ENCODE measurements around the gene PIP5K1B. TPM values are rescaled to one million over a fixed set of nuclear protein-coding genes. Genes with fewer than 3 reads are reported as not detected.

The PIP5K1B gene
- total and polyA plus RNA-seq, 2 donors (not counting 3 experiments of a cell fraction or from before 2014, with no cell fraction given), result 0.27 TPM; not detected in 1

- no TSS peak for BruUV-seq (replicated peaks)
- intact Hi-C loops (cut with micrococcal nuclease), result loop anchor here (5.0 kb wide), 1 partner anchor 69 kb away; no protein-coding TSS in a partner anchor
- Histone ChIP-seq H2AFZ (ENCODE audit: low read depth, low read length) (no peak overlapping the region), H3K27ac (ENCODE audit: insufficient read depth, low read depth, low read length) (no peak overlapping the region), H3K4me2 (ENCODE audit: insufficient read depth, low read length) (no peak overlapping the region), H3K4me3 (replicated peaks in 1 of 3; ENCODE audit: insufficient read depth in 1 of 3, low read depth in 1 of 3, low read length in 3 of 3) (no peak overlapping the region), H3K36me3 (ENCODE audit: control insufficient read depth in 2 of 2, extremely low read depth in 1 of 2, insufficient read depth in 2 of 2, low read length in 2 of 2) (no peaks in the 10 kb centered on the region), H3K79me2 (ENCODE audit: control insufficient read depth, insufficient read depth, low read length) (no peaks in the 10 kb centered on the region), H3K9ac (replicated peaks; ENCODE audit: extremely low read depth, insufficient read depth, low read length) (no peak overlapping the region), H3K4me1 (ENCODE audit: control insufficient read depth, extremely low read depth, insufficient read depth, low read length) (no peaks in the 10 kb centered on the region), H3K27me3 (ENCODE audit: control insufficient read depth in 2 of 2, insufficient read depth in 2 of 2, low read length in 2 of 2) (peaks cover 38 to 50% of the 10 kb centered on the region in 2 experiments), H3K9me1 (replicated peaks; ENCODE audit: control insufficient read depth, extremely low read depth, insufficient read depth, low read length) (no peaks in the 10 kb centered on the region), H4K20me1 (replicated peaks; ENCODE audit: control insufficient read depth, extremely low read depth, insufficient read depth, low read length) (no peaks in the 10 kb centered on the region), H3K9me3 (replicated peaks; ENCODE audit: control insufficient read depth, insufficient read depth, low read length) (no peaks in the 10 kb centered on the region)
- ChIA-PET CTCF (interaction anchor here (0.8 kb wide), 1 partner anchor 17 kb away, joined by 4 read pairs; no protein-coding TSS in a partner anchor), POLR2A (no interaction called here)
- dilution Hi-C loops (cut with MboI; ENCODE audit: extremely low pct_ligation_motif_present, low sequenced_read_pairs), result no loop called here
- TF ChIP-seq JUN (IDR thresholded peaks at IDR 0.05; ENCODE audit: borderline replicate concordance, insufficient read depth, insufficient read length, low read depth), result no peak
- no peak for TF ChIP-seq MYC (IDR thresholded peaks at IDR 0.05; ENCODE audit: low read depth, low read length)
- TF ChIP-seq, protein P1, sequence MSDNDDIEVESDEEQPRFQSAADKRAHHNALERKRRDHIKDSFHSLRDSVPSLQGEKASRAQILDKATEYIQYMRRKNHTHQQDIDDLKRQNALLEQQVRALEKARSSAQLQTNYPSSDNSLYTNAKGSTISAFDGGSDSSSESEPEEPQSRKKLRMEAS (IDR thresholded peaks at IDR 0.05; ENCODE audit: insufficient read depth, insufficient read length), result no peak
- no peak for FAIRE-seq
- DNase-seq (ENCODE audit: low read depth, low spot score), result no peak
Measured at GRCh38 chr9:68707801-68708488, 2.9 kb downstream of the PIP5K1B start.

GRCh38 chr9:68708513-68708912 lies 3.5 kb downstream of the PIP5K1B start:
- H3K9ac ChIP-seq (replicated peaks; ENCODE audit: extremely low read depth, insufficient read depth, low read length), result no peak overlapping the region
- H3K4me1 ChIP-seq (ENCODE audit: control insufficient read depth, extremely low read depth, insufficient read depth, low read length), result no peaks in the 10 kb centered on the region
- H3K79me2 ChIP-seq (ENCODE audit: control insufficient read depth, insufficient read depth, low read length), result no peaks in the 10 kb centered on the region
- no TSS peak for BruUV-seq (replicated peaks)
- CTCF ChIA-PET, result interaction anchor here (0.8 kb wide), 1 partner anchor 18 kb away, joined by 4 read pairs; no protein-coding TSS in a partner anchor
- H3K9me3 ChIP-seq (replicated peaks; ENCODE audit: control insufficient read depth, insufficient read depth, low read length), result no peaks in the 10 kb centered on the region
- no peaks in the 10 kb centered on the region for H3K36me3 ChIP-seq (ENCODE audit: control insufficient read depth in 2 of 2, extremely low read depth in 1 of 2, insufficient read depth in 2 of 2, low read length in 2 of 2)
- no peaks in the 10 kb centered on the region for H3K9me1 ChIP-seq (replicated peaks; ENCODE audit: control insufficient read depth, extremely low read depth, insufficient read depth, low read length)
- no peak overlapping the region for H2AFZ ChIP-seq (ENCODE audit: low read depth, low read length)
- peaks cover 33 to 46% of the 10 kb centered on the region in 2 experiments for H3K27me3 ChIP-seq (ENCODE audit: control insufficient read depth in 2 of 2, insufficient read depth in 2 of 2, low read length in 2 of 2)
- no peak for FAIRE-seq
- DNase-seq (ENCODE audit: low read depth, low spot score), result no peak
- H3K4me2 ChIP-seq (ENCODE audit: insufficient read depth, low read length), result no peak overlapping the region
- dilution Hi-C loops (cut with MboI; ENCODE audit: extremely low pct_ligation_motif_present, low sequenced_read_pairs), result no loop called here
- POLR2A ChIA-PET, result no interaction called here
- TF ChIP-seq POLR2AphosphoS5 (IDR thresholded peaks at IDR 0.05; ENCODE audit: insufficient read depth, low read depth, low read length) (no peak), FOS (IDR thresholded peaks at IDR 0.05; ENCODE audit: borderline replicate concordance, insufficient read depth, low read length) (no peak), GATA2 (IDR thresholded peaks at IDR 0.05; ENCODE audit: insufficient read depth, insufficient read length, low read depth, low read length) (no peak), MYC (IDR thresholded peaks at IDR 0.05; ENCODE audit: low read depth, low read length) (no peak), POLR2A (IDR thresholded peaks at IDR 0.05; ENCODE audit: low read depth, low read length) (no peak), JUN (IDR thresholded peaks at IDR 0.05; ENCODE audit: borderline replicate concordance, insufficient read depth, insufficient read length, low read depth) (no peak), EZH2 (IDR thresholded peaks at IDR 0.05; ENCODE audit: borderline replicate concordance, low read depth, low read length, severe bottlenecking) (no peak), CTCF (IDR thresholded peaks at IDR 0.05; ENCODE audit: extremely low read depth in 1 of 2, insufficient read depth in 1 of 2, low read depth in 1 of 2, low read length in 2 of 2) (no peak)
- TF ChIP-seq, protein P1 (IDR thresholded peaks at IDR 0.05; ENCODE audit: insufficient read depth, insufficient read length), result no peak
- H4K20me1 ChIP-seq (replicated peaks; ENCODE audit: control insufficient read depth, extremely low read depth, insufficient read depth, low read length), result no peaks in the 10 kb centered on the region
- no peak overlapping the region for H3K4me3 ChIP-seq (replicated peaks in 1 of 3; ENCODE audit: insufficient read depth in 1 of 3, low read depth in 1 of 3, low read length in 3 of 3)
- intact Hi-C loops (cut with micrococcal nuclease), result loop anchor here (5.0 kb wide), 1 partner anchor 69 kb away; no protein-coding TSS in a partner anchor
- no peak overlapping the region for H3K27ac ChIP-seq (ENCODE audit: insufficient read depth, low read depth, low read length)
